Astrocyte (in vitro differentiated cells and primary cell): ENCODE measurements around the gene PCNX1.

Experiments used
- EZH2 ChIP-seq: IDR thresholded peaks from 2 replicates; pipeline ENCODE4 v1.6.1; 2012; ENCODE audit warnings: mild to moderate bottlenecking, low read length, inconsistent platforms; ENCODE audit not compliant: insufficient read depth
- TF ChIP-seq, protein P1 (sequence below): IDR thresholded peaks from 2 replicates; pipeline ENCODE4 v1.5.1; 2011; ENCODE audit warnings: low read depth, mild to moderate bottlenecking, inconsistent platforms, low read length, moderate library complexity; ENCODE audit not compliant: insufficient read depth

DNA sequence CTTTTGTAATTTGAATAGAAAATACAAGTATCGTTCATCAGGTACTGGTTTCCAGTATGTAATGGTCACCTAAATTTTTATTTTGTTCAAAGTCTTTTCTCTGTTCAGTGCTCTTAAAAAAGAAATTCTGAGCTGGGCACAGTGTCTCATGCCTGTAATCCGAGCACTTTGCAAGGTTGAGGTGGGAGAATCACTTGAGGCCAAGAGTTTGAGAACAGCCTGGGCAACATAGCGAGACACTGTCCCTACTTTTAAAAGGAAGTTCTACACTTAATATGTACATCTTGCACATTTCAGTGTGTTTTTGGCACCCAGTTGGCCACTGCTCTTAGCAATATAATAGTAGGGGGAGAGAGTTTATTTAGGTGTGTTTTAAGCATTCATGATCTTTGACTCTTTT, 27.9 kb downstream of the PCNX1 start:
- TF ChIP-seq, protein P1, sequence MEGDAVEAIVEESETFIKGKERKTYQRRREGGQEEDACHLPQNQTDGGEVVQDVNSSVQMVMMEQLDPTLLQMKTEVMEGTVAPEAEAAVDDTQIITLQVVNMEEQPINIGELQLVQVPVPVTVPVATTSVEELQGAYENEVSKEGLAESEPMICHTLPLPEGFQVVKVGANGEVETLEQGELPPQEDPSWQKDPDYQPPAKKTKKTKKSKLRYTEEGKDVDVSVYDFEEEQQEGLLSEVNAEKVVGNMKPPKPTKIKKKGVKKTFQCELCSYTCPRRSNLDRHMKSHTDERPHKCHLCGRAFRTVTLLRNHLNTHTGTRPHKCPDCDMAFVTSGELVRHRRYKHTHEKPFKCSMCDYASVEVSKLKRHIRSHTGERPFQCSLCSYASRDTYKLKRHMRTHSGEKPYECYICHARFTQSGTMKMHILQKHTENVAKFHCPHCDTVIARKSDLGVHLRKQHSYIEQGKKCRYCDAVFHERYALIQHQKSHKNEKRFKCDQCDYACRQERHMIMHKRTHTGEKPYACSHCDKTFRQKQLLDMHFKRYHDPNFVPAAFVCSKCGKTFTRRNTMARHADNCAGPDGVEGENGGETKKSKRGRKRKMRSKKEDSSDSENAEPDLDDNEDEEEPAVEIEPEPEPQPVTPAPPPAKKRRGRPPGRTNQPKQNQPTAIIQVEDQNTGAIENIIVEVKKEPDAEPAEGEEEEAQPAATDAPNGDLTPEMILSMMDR, result no peak
- no peak for TF ChIP-seq EZH2
